IPS DF 19.7 (cell line): ENCODE results near the gene THBS2.
"Not testable (repeated sequence)": the region's sequence is repeated elsewhere in the genome, so short reads cannot be mapped to it uniquely, and the experiment has no call there.

Source experiments
- DNase-seq: peaks from one replicate; pipeline ENCODE4 v3.0.0-alpha.2; 2013; ENCODE audit warnings: low read depth, low spot score

THBS2 gene

DNA sequence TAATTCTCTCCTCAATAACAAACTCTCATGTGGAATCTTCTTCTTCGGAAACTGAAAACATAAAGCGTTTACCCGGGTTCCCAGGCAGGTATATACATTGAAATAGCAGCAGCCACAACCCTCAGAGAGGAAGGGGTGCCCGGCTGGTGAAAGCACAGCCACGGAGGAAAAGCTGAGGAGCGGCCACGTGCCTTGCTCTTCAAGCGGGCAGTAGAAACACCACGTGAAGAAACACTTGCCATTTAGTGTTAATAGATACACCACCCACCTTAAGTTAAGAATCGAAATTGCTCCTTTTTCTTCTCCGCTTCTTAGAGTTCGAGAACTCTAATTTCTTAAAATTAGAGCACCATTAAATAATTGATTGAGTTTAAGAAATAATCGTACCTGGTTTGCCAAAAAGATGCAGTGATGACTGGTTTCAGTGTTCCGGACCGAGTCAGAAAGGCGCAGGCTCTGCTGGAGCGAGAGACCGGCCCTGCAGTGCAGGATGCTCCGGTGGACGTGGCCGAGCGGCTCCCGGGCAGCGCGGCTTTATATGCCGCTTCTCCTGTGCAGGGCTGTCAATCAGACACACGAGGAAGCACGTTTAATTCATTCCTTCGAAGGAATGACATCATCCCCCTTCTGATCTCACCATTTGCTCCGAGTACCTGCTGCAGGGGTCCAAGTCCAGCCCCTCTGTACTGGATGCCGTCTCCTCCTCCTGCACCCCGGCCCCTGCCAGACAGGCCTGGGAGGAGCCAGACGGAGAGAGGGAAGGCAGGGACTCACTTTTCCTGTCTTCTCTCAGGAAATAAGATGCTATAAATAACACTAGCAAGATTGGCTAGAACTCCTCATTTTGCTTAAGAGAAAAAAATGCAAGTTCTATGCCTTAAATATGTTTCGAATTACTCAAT is at the start of gene THBS2:
Gene THBS2 (minus strand): TSS at position 510 of the 902 bp plus-strand sequence. CDS start 3,062 bp downstream, outside the sequence.
- no peak for DNase-seq

DNA sequence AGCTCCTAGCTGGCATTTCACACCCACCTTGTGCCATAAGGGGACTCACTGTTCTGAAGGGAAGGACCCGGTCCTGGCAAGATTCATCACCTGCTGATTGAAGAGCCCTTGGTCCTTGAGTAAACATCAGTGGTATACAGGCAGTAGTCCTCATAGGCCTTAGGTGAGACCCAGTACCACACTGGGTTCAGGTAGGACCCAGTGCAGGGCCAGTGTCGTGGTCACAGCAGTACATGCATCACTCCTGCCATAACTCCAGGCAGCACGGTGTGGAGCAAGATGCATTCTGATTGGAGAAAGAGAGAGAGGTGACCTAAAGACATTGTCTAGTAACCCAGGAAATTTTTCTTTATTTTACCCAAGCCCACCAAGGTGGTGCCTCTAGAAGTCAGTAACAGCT is 49.1 kb upstream of the THBS2 start:
- no peak for DNase-seq

DNA sequence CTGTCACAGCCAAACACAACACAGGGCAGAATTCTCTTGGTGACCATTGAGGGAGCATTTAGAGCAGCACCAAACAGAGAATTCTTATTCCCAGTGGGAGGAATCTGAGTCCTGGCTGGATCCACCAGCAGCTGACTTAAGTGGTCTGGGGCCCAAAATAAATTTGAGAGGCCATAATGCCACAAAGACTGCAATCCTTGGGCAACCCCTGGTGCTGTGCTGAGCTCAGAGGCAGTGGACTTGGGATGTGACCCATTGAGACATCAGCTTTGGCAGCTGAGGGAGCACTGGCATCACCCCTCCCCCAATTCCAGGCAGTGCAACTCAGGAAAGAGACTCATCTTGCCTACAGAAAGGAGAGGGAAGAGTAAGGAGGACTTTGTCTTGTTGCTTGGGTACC is 48.6 kb upstream of the THBS2 start:
- no peak for DNase-seq

DNA sequence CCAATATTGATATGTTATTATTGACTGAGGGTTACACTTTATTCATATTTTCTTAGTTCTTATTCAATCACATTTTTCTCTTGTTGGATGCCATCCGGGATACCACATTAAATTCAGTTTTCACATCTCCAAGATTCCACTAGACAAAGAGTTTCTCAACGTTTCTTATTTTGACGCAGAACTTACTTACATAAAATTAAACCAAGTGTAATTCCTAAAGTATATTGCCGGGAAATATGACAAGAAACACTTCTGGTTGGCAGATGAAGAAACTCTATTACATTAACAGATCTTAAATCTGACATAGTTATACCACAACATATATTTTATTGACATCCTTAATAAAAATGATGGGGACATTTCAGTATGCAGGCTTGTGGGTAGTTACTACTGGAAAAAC is 47.3 kb upstream of the THBS2 start:
- DNase-seq, result no peak

DNA sequence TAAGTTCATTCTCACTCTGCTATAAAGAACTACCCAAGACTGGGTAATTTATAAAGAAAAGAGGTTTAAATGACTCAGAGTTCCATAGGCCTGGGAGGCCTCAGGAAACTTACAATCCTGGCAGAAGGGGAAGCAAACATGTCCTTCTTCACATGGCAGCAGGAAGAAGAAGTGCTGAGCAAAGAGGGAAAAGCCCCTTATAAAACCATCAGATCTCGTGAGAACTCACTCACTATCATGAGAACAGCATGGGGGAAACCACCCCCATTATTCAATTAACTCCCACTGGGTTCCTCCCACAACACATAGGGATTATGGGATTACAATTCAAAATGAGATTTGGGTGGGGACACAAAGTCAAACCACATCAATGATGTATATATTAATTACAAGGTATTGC is 45.0 kb upstream of the THBS2 start:
- DNase-seq, result not testable (repeated sequence)

DNA sequence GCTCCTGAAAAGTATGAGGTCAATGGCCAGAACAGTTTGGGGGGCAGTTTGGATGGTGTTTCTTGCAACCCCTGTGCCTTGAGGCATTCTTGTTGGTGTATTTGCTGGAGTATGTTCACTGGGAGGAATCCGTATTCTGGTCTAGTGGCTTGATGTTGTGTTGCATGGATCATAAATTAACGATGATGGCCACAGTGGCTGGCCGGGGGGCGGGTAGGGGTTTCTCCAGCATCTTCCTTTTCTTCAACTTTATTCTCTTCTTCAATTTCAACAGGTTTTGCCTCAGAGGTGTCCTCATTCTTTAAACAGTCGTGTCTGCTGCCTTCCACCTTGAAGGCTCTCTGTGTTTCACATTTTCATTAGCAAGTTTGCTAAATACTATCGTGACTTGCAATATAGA is 43.0 kb upstream of the THBS2 start:
- DNase-seq, result no peak

DNA sequence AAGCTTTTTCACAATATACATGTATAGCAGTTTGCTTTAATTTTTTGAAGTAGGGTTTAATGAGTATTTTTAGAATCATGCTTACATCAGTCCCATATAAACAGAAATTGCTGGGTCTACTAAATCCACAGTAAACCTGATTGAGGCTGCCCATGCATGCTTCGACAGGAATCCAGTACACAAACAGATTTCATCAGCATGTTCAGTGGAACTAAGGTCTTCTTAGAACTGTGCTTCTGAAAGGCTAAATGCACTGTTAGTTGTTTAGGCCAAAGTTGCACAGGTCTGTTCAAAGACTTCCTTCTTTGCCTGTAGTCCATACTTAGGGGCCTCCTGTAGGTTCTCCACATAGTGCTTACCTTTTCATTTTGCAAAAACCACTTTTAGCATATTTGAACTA is 42.5 kb upstream of the THBS2 start:
- no peak for DNase-seq

DNA sequence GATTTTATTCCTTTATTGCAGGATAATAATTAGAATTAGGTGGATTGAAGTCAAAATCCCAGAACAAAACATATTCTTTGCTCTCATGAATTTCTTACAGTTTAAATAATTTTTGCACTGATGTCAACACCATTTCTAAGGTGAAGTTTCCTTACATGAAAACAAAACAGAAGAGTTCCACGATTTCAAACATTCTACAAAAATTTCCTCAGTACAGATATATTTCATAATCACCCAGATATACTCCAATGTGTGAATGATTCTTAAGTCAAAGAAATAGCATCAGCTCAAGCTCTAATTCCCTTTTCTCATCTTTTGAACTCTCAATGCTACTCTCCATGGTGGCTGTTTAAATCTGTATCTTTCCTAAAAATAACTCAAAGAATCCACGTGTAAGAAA is 39.5 kb upstream of the THBS2 start:
- DNase-seq, result no peak

DNA sequence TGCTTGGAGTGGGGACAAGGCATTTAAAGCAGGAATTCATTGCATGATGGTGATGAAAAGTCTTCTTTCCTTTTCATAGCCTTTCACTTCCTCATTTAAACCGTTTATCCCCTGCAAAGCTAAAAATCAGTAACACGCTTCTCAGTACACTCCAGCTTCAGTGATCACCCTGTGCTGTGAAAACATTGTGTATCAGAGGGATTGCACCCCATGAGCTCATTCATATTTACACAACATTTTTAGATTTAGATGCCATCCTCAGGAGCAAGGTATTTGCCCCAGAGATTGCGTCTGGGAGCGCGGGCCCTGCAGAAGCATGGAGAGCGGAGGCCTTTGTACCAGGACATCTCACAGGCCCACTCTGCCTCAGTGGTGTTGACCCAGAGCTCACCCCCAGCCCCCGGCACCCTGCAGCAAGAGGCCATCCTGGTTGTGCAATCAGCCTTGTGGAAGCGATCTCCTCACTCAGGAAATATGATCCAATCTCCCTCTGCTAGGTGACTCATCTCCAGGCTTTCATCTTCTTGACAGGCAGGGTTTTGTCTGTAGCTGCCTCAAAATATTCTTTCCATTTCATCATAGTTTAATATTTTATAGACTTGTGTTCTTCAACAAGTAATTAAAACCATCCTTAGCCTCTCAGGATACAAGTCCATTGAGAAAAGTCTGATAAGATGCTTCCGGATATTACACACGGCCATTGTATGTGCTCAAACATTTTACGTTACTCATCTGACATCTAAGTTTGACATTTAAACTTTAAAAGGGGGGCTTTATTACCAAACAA is 38.9 kb upstream of the THBS2 start:
- no peak for DNase-seq

DNA sequence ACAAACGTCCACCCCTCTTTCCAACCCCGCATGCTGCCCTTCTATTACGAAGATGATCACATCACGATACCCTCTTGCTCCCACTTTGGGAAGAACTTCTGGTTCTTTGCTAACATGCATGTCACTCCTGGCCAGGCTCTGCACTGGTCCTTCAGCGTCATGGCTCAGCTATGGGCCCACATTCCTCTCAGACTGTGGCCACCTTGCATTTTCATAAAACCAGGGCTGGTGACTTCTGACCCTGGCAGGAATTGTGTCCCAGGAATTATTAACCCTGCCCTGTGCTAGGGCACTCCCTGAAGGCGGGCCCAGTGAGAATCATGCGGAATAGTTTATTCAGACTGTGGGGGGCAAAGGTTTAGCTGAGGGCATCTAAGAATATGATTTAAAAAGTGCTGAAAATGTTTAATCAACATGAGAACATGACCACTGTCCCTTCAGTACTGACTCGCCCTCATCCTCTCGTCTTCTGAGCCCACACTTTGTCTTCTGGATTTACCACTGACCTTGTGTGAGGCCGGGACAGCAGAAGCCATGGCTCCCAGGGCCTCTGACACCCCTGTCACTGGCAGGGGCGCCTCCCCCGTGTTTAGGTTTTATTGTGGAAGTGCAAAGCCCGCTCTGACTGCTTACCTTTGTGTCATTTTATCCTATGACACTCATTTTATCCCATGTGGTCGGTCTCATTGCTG is 38.1 kb upstream of the THBS2 start:
- no peak for DNase-seq

DNA sequence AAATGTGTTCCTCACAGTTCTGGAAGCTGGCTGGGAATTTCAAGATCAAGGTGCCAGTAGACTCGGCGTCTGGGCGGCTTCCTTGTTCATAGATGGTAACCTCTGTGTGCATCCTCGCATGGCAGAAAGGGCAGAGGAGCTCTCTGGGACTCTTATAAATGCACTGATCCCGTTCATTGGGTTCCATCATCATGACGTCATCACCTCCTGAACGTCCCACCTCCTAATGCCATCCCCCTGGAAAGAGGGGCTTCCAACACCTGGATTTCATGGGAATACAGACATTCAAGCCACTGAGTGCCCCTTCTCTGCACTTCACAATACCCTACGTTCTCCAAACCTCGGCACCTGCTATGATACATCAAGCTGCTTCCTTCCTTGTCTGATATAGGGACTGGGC is 37.5 kb upstream of the THBS2 start:
- DNase-seq, result no peak

DNA sequence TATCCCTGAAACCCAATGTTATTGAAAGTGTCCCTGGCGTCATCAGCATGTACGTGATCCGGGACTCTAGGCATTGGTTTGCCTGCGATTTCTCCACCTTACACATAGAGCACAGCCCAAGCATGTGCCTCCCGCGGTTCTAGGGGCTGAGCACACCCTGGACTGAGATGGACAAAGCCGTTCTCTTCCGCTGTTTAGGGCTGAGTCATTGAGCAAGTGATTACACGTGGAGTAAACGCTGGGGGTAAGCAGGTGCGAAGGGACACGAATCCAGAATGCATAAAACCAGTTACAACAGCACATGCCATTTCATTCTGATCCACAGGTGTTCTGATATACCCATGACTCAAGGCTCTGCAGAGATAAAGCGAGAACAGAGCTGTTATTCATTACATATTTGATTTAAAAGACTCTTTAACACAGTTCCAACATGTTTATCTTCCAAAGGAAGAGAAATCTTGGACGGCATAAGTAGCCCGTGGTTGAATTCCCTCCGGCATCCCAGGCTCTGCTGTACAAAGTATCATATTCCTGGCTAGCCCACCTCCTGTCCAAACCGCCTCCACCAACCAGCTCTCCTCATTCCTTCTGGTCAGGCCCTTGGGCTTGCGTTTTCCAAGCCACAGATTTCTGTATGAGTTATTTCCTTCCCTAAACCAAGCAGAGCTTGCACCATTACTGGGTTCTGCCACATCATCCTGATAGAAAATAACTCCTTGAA is 36.1 kb upstream of the THBS2 start:
- DNase-seq, result no peak

DNA sequence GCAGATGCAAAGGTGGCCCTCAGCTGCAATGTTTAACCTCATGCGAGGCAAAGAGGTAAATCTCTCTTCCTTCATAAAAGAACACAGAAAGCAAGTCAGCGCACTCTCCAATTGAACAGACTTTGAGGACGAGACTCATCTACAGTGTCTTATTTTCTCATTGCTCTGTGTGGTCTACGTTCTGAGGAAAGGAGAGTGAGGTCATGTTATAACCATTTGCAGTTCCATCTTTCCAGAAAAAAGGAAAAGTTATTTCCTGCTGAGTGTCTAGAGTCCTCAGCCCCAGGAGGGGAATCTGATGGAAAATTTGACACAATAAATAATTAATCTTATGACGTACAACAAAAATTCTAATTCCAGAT is 35.6 kb upstream of the THBS2 start:
- DNase-seq, result no peak

DNA sequence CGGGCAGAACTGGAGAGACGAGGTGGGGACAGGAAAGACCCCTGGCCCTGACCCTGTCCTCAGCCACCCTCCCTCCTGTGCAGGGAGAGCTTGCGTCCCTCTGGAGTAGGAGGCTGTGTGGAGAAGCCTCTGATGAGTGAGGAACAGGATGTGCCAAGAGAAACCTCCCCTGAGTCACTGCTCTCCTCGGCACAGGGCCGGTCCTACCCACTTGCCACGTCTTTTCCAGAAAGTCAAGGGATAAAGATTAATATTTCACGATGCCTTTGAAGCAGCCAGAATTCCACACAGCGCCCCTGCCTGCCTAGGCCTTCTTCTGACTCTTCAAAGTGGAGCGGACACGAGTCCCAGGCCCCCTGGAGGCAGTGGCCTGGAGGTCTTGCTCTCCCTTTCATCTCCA is 34.9 kb upstream of the THBS2 start:
- DNase-seq, result no peak

DNA sequence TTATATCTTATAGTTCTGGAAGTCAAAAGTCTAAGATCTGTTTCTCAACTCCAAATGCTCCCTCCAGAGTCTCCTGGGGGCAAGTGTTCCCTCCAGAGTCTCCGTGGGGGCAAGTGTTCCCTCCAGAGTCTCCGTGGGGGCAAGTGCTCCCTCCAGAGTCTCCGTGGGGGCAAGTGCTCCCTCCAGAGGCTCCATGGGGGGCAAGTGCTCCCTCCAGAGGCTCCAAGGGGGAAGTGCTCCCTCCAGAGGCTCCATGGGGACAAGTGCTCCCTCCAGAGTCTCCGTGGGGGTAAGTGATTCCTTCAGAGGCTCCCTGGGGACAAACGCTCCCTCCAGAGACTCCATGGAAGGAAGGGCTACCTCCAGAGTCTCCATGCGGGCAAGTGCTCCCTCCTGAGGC is 34.0 kb upstream of the THBS2 start:
- DNase-seq, result no peak

DNA sequence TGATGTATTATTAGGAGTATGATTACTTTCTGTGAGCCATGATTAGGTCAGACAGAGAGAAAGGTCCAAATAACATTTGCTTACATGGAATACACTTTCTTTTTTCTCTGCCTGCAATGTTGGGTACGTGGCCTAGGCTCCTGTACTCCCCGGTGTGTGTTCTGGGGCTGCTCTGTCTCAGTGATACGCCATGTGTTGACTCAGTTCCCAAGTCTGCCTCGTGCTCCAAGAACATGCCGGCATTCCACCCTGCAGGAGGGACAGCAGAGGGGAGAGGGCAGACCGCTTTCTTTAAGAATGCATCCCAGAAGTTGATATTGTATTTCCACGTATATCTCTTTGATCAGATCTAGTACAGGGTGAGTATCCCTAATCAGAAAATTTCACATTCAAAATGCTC is 33.3 kb upstream of the THBS2 start:
- no peak for DNase-seq

DNA sequence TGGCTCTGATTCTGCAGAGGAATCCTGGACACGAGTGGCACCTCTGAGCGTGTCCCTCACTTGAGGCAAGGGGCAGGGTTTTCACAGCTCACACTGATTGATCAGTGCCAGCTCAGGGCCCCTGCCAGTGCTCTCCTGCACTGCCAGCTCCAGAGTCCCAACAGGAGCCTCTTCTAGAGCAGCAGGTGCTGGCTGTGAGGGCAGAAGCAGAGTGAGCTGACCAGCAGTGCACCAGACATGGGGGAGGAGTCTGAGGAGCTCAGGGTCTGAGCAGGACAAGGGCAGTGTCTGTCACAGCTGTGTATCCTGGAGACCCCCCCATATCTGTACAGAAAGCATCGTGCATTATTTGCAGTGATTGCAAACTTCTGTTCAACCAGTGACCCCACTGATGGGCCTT is 31.5 kb upstream of the THBS2 start:
- DNase-seq, result no peak

DNA sequence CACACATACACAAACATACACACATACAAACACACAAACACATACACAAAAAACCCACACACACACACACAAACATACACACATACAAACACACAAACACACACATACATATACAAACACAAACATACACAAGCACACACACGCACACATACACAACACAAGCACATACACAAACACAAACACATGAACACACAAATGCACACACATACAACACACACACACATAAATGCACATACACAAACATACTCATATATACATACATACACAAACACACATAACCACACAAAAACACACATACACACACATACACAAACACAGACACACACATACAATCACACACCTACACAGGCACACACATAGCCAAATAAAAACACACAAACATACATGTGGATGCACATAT is 30.3 kb upstream of the THBS2 start:
- no peak for DNase-seq

DNA sequence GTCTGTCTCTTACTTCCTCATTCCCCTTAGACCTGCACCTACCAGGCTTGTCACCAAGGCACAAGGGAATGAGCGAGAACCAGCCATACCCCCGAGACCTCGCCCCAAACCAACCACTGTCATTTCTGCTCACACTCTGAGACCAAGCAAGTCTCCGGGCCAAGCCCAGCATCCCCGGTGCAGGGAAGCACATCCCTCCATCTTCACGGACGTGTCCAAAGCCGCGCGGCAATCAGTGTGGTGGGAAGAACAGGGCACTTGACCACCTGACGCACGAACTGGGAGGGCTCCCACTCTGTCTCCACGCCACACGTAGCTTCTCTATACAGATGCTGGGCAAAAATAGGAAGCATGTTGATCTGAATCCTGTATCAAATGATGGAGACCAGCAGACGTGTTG is 28.4 kb upstream of the THBS2 start:
- no peak for DNase-seq

DNA sequence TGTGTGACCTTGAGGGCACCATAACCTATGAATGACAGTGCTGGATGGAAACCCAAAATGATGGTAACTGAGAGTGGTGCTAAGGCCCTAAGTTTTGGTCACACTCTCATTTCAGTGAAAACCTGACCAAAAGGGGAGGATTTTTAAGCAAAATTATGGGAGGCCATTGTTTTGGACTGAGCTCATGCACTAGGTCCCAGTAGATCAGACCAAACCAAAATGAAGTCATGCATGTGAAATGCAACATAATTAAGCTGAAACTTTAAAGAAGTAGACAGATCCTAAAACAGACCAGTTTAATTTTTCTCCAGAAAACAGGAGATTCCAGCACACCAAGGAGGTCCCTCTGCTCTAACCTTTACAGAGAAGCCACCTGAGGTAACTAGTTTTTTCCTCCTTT is 24.0 kb upstream of the THBS2 start:
- no peak for DNase-seq

DNA sequence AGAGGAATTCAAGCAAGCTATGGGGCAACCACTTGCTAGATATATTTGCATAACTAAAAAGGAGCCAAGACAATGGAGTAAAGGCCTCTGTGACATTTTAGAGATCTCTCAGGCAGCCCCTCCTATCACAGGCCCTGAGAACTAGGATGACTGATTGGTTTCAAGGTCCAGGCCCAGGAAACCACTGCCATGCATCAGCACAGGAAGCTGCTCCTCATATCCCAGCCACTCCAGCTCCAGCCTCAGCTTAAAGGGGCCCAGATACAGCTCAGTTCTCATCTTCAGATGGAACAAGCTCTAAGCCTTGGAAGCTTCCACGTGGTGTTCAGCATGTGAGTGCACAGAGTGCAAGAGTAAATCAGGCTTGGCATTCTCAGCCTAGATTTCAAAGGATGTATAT is 21.1 kb upstream of the THBS2 start:
- no peak for DNase-seq

DNA sequence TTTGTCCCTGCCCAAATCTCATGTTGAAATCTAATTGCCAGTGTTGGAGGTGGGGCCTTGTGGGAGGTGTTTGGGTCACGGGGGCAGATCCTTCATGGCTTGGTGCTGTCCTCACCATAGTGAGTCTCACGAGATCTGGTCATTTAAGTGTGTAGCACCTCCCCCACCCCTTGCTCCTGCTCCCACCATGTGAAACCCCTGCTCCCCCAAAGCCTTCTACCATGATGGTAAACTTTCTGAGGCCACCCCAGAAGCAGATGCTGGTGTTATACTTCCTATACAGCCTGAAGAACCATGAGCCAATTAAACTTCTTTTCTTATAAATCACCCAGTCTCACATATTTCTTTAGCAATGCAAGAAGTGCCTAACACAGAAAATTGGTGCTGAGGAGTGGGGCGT is 19.9 kb upstream of the THBS2 start:
- DNase-seq, result no peak
